WERI-Rb-1 (cell line): ENCODE measurements around the gene LRRC25.

Experiments
- DNase-seq: peaks from one replicate; pipeline ENCODE4 v3.0.0-alpha.2; 2020
- H3K27ac ChIP-seq: fragments of 250-450 bp; sonication (Bioruptor Pico); 2 replicates; pipeline ENCODE4 v1.5.1; 2020; ENCODE audit warnings: mild to moderate bottlenecking, moderate library complexity
- H3K27me3 ChIP-seq: fragments of 250-450 bp; sonication (Bioruptor Pico); 2 replicates; pipeline ENCODE4 v1.5.1; 2021; ENCODE audit warnings: mild to moderate bottlenecking, low read depth, moderate library complexity; ENCODE audit not compliant: insufficient read depth, severe bottlenecking
- H3K36me3 ChIP-seq: fragments of 250-450 bp; sonication (Bioruptor Pico); 2 replicates; pipeline ENCODE4 v1.5.1; 2020; ENCODE audit warnings: mild to moderate bottlenecking, moderate library complexity
- H3K4me3 ChIP-seq: 2 replicates; pipeline ENCODE4 v1.5.1; 2011; ENCODE audit warnings: low read depth, mild to moderate bottlenecking, control low read depth, low read length
- H3K9me3 ChIP-seq: fragments of 250-450 bp; sonication (Bioruptor Pico); 2 replicates; pipeline ENCODE4 v1.5.1; 2021; ENCODE audit warnings: mild to moderate bottlenecking, moderate library complexity; ENCODE audit not compliant: severe bottlenecking
- CTCF ChIP-seq: IDR thresholded peaks from 2 replicates; pipeline ENCODE4 v1.5.1; 2011; ENCODE audit warnings: low read depth, mild to moderate bottlenecking, control low read depth, inconsistent platforms, low read length

LRRC25 gene

GRCh38 chr19:18443831-18444230 is 46.4 kb upstream of the LRRC25 start:
- no peak overlapping the region for H3K27ac ChIP-seq
- no peak for TF ChIP-seq CTCF
- no peaks in the 10 kb centered on the region for H3K27me3 ChIP-seq
- H3K9me3 ChIP-seq, result no peaks in the 10 kb centered on the region
- DNase-seq, result no peak
- H3K4me3 ChIP-seq, result no peak overlapping the region
- H3K36me3 ChIP-seq, result peaks cover 18% of the 10 kb centered on the region

- peaks cover 17% of the 10 kb centered on the region for H3K36me3 ChIP-seq
- no peak overlapping the region for H3K27ac ChIP-seq
- H3K9me3 ChIP-seq, result no peaks in the 10 kb centered on the region
- no peak for TF ChIP-seq CTCF
- no peak for DNase-seq
- H3K4me3 ChIP-seq, result no peak overlapping the region
- H3K27me3 ChIP-seq, result no peaks in the 10 kb centered on the region
These were observed 46.0 kb upstream of the LRRC25 start for GRCh38 chr19:18443406-18443805.

- H3K9me3 ChIP-seq, result no peaks in the 10 kb centered on the region
- no peaks in the 10 kb centered on the region for H3K27me3 ChIP-seq
- H3K36me3 ChIP-seq, result peaks cover 17% of the 10 kb centered on the region
- TF ChIP-seq CTCF, result no peak
- no peak overlapping the region for H3K27ac ChIP-seq
- no peak overlapping the region for H3K4me3 ChIP-seq
- no peak for DNase-seq
These were observed 45.5 kb upstream of the LRRC25 start for GRCh38 chr19:18442941-18443340.

DNA sequence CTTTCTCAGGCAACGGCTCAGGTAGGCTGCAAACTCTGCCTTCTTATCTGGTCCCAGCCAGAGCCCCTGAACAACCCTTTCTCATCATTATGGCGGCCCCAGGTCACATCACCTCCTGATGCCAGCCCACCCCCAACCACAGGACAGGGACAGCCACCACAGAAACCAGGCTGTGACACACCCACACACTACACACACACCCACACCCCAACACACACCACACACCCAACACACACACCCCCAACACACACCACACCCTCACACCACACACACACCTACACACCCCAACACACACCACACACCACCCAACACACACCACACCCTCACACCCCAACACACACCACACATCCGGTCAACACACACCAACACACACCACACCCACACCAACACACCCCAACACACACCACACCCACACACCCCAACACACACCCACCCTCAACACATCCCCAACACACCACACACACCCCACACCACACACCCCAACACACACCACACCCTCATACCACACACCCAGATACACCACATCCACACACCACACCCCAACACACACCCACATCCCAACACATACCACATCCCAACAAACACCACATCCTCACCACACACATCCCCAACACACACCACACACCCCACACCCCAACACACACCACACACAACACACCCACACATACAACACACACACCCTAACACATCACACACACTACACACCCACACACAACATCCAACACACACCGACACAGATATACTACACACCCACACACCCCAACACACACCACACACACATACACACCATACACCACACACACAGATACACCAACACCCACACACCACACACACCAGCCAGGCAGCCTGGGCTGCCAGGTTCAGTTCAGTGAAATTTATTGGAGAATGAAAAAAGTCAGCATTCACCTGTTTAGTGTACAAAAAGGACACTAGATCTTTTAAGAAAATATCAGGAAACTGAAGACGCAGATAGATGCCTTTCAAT is 44.7 kb upstream of the LRRC25 start:
- no peak for DNase-seq
- TF ChIP-seq CTCF, result no peak
- no peaks in the 10 kb centered on the region for H3K9me3 ChIP-seq
- H3K4me3 ChIP-seq, result no peak overlapping the region
- peaks cover 17% of the 10 kb centered on the region for H3K36me3 ChIP-seq
- no peak overlapping the region for H3K27ac ChIP-seq
- H3K27me3 ChIP-seq, result no peaks in the 10 kb centered on the region

DNA sequence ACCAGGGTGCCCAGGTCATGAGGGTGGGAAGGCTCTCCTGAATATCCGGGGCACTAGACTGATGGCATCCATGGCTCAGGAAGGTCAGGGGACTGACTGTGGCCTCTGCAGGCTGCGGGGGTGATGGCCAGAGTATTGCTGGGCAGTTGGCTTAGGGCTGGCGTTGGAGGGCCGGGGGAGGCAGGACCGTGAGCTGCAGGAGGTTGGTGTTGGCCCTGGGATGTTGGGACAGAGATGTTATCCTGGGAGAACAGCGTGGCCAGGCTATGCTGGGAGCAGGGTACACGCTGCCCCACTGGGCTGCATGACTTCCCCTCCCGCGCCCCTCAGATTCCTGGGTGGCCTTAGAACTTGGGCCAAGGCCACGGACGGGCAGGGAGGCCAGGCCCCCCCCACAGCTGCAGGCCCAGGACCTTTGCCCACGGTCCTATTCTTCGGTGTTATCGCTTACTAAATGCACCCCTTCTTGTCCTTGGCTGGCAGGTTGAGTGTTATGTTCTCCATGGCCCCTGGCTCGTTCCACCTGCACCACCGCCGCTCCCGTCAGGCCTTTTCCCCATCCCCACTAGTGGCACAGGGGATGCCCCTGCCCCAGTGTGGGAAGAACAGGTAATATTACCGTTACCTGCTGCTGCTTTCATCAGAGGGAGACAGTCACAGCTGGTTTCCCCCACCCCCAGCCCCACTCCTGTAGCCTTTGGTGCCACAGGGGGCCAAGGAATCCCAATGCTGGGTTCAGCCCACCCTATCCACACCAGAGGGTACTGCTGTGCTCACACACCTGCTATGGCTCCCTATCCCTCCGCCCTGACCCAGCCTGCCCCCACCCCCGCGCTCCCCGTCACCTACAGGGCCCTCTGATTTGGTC is 43.7 kb upstream of the LRRC25 start:
- no peak for DNase-seq
- Histone ChIP-seq H3K36me3 (peaks cover 22% of the 10 kb centered on the region), H3K4me3 (no peak overlapping the region), H3K27me3 (no peaks in the 10 kb centered on the region), H3K9me3 (no peaks in the 10 kb centered on the region), H3K27ac (no peak overlapping the region)
- TF ChIP-seq CTCF, result no peak
